SK-N-SH (cell line): Measurements from ENCODE around the gene SIGLEC12. TPM values are rescaled to one million over a fixed set of nuclear protein-coding genes. Genes with fewer than 3 reads are reported as not detected.

ENCODE experiments used
- CTCF ChIA-PET: fragments of 300-600, 350-600 bp; formaldehyde crosslinking; extraction: SDS; loops from one replicate; lab custom pipeline; 2021; lab: Yijun Ruan, JAX
- POLR2A ChIA-PET: fragments of 350-600 bp; sonication (Branson Sonifier 250); formaldehyde crosslinking; extraction: SDS; loops from one replicate; lab custom pipeline; 2020; ENCODE audit warnings: antibody characterized with exemption, inconsistent platforms; lab: Yijun Ruan, JAX
- DNase-seq: peaks from one replicate; pipeline ENCODE4 v3.0.0; 2012
- H2AFZ ChIP-seq: fragments of 200-600 bp; sonication (generic); 2 replicates; pipeline ENCODE4 v1.8.1; 2016; ENCODE audit warnings: antibody characterized with exemption, mild to moderate bottlenecking, low read depth
- H3F3A ChIP-seq: fragments of 200-600 bp; sonication (generic); replicated peaks from 2 replicates; pipeline ENCODE3; 2016; ENCODE audit warnings: antibody characterized with exemption, mild to moderate bottlenecking; ENCODE audit not compliant: insufficient read depth
- H3K27ac ChIP-seq, 2 experiments: fragments of 200-500 bp in 1 of 2; fragments of 200-600 bp in 1 of 2; sonication (Bioruptor generic) in 1 of 2; sonication (generic), shearing (Covaris generic) in 1 of 2; 2 replicates each; pipeline versions ENCODE4 v1.5.1 to v1.6.1; 2014 to 2016; ENCODE audit warnings: low read depth in 2 of 2, inconsistent platforms in 1 of 2, low read length in 1 of 2, mild to moderate bottlenecking in 1 of 2, mixed read lengths in 1 of 2
- H3K27me3 ChIP-seq: fragments of 200-600 bp; sonication (generic), shearing (Covaris generic); 2 replicates; pipeline ENCODE4 v1.6.1; 2016; ENCODE audit warnings: mixed run types; ENCODE audit not compliant: insufficient read depth
- H3K36me3 ChIP-seq, 2 experiments: fragments of 200-500 bp in 1 of 2; fragments of 200-600 bp in 1 of 2; sonication (Bioruptor generic) in 1 of 2; sonication (generic) in 1 of 2; replicated peaks in 1 of 2; 2 replicates each; pipeline versions ENCODE3 to v1.5.1; 2014 to 2016; ENCODE audit warnings: low read length in 1 of 2, mild to moderate bottlenecking in 1 of 2; ENCODE audit not compliant: insufficient read depth in 2 of 2, control insufficient read depth in 1 of 2
- H3K4me1 ChIP-seq, 2 experiments: fragments of 200-500 bp in 1 of 2; fragments of 200-600 bp in 1 of 2; sonication (Bioruptor generic) in 1 of 2; sonication (generic), shearing (Covaris generic) in 1 of 2; 2 replicates each; pipeline versions ENCODE4 v1.5.1 to v1.6.1; 2014 to 2016; ENCODE audit warnings: low read depth in 1 of 2, low read length in 1 of 2, mixed run types in 1 of 2; ENCODE audit not compliant: insufficient read depth in 2 of 2, control insufficient read depth in 1 of 2
- H3K4me2 ChIP-seq: fragments of 200-600 bp; sonication (generic), shearing (Covaris generic); 2 replicates; pipeline ENCODE4 v1.6.1; 2017; ENCODE audit warnings: mixed run types
- H3K4me3 ChIP-seq, 2 experiments: fragments of 200-500 bp in 1 of 2; fragments of 200-600 bp in 1 of 2; sonication (Bioruptor generic) in 1 of 2; sonication (generic), shearing (Covaris generic) in 1 of 2; 2 replicates each; pipeline versions ENCODE4 v1.5.1 to v1.8.1; 2014 to 2016; ENCODE audit warnings: low read depth in 2 of 2, inconsistent platforms in 1 of 2, low read length in 1 of 2, mild to moderate bottlenecking in 1 of 2, mixed read lengths in 1 of 2, moderate library complexity in 1 of 2
- H3K79me2 ChIP-seq: fragments of 200-600 bp; sonication (generic); 2 replicates; pipeline ENCODE4 v1.8.1; 2017; ENCODE audit warnings: mild to moderate bottlenecking; ENCODE audit not compliant: insufficient read depth
- H3K9ac ChIP-seq: fragments of 200-600 bp; sonication (generic); 2 replicates; pipeline ENCODE4 v1.6.1; 2017; ENCODE audit warnings: mixed run types
- H3K9me2 ChIP-seq: fragments of 200-600 bp; sonication (generic); 2 replicates; pipeline ENCODE4 v1.6.1; 2017; ENCODE audit warnings: mixed run types
- H3K9me3 ChIP-seq: fragments of 200-600 bp; sonication (generic); 2 replicates; pipeline ENCODE4 v1.6.1; 2017; ENCODE audit warnings: mixed run types, mild to moderate bottlenecking, moderate library complexity
- H4K20me1 ChIP-seq: fragments of 200-600 bp; sonication (generic); 2 replicates; pipeline ENCODE4 v1.6.1; 2017; ENCODE audit warnings: mild to moderate bottlenecking, mixed run types; ENCODE audit not compliant: insufficient read depth
- CHD2 ChIP-seq: fragments of 150-350 bp; IDR thresholded peaks from 2 replicates; pipeline ENCODE4 v1.6.1; 2018; ENCODE audit warnings: low read length; ENCODE audit not compliant: partially characterized antibody
- EZH2phosphoT487 ChIP-seq: fragments of 200-600 bp; sonication (generic); IDR thresholded peaks from 2 replicates; pipeline ENCODE4 v1.6.1; 2017; ENCODE audit warnings: low read depth, mixed run types, mild to moderate bottlenecking, antibody characterized with exemption, moderate library complexity, borderline replicate concordance
- FOSL2 ChIP-seq: IDR thresholded peaks from 2 replicates; pipeline ENCODE4 v1.4.0; 2012; ENCODE audit warnings: low read depth, mild to moderate bottlenecking, moderate library complexity, borderline replicate concordance
- FOXM1 ChIP-seq: IDR thresholded peaks from 2 replicates; pipeline ENCODE4 v1.4.0; 2012; ENCODE audit warnings: low read depth, mild to moderate bottlenecking
- GABPA ChIP-seq: IDR thresholded peaks from 2 replicates; pipeline ENCODE4 v1.4.0; 2012; ENCODE audit warnings: low read depth, mild to moderate bottlenecking
- NFIC ChIP-seq: IDR thresholded peaks from 2 replicates; pipeline ENCODE4 v1.4.0; 2012; ENCODE audit warnings: borderline replicate concordance
- POLR2AphosphoS5 ChIP-seq: IDR thresholded peaks from 2 replicates; pipeline ENCODE4 v1.6.1; 2012; ENCODE audit warnings: low read depth, low read length
- RAD21 ChIP-seq: IDR thresholded peaks from 2 replicates; pipeline ENCODE4 v1.6.1; 2012; ENCODE audit warnings: mild to moderate bottlenecking, low read length
- RCOR1 ChIP-seq: fragments of 150-350 bp; IDR thresholded peaks from 2 replicates; pipeline ENCODE4 v1.6.1; 2017; ENCODE audit warnings: antibody characterized with exemption, low read length
- RFX5 ChIP-seq: IDR thresholded peaks from 2 replicates; pipeline ENCODE4 v1.6.1; 2012; ENCODE audit warnings: mild to moderate bottlenecking, improper control_type of control experiment, low read length
- RXRA ChIP-seq: IDR thresholded peaks from 2 replicates; pipeline ENCODE4 v1.4.0; 2012; ENCODE audit warnings: low read depth, mild to moderate bottlenecking, borderline replicate concordance
- SIN3A ChIP-seq: IDR thresholded peaks from 2 replicates; pipeline ENCODE4 v1.6.1; 2012; ENCODE audit warnings: low read depth, mild to moderate bottlenecking, low read length, moderate library complexity, borderline replicate concordance
- SMC3 ChIP-seq: IDR thresholded peaks from 2 replicates; pipeline ENCODE4 v1.6.1; 2012; ENCODE audit warnings: low read depth, low read length, improper control_type of control experiment
- TCF12 ChIP-seq: IDR thresholded peaks from 2 replicates; pipeline ENCODE4 v1.4.0; 2012
- WGBS: methylation state at CpG from one replicate; pipeline ENCODE4 v1.1.6; 2017; ENCODE audit warnings: low lambda C conversion rate; 5-methylcytosine and 5-hydroxymethylcytosine counted together
- polyA plus RNA-seq, 3 experiments: library from polyadenylated mRNA; depleted of rRNA; stranded (reverse); fragments of >200 nt; gene quantifications; 2 replicates each; pipeline ENCODE4 v1.2.3, GENCODE V29; 2012
- TF ChIP-seq, protein P1 (sequence below): IDR thresholded peaks from 2 replicates; pipeline ENCODE4; 2012
- TF ChIP-seq, protein P2 (sequence below): IDR thresholded peaks from 2 replicates; pipeline ENCODE4 v1.4.0; 2012; ENCODE audit warnings: low read depth, borderline replicate concordance
- TF ChIP-seq, protein P3 (sequence below): IDR thresholded peaks from 2 replicates; pipeline ENCODE4 v1.4.0; 2012; ENCODE audit warnings: low read depth, borderline replicate concordance
- TF ChIP-seq, protein P4 (sequence below): fragments of 200-600 bp; sonication (generic); IDR thresholded peaks from 2 replicates; pipeline ENCODE4 v1.6.1; 2017; ENCODE audit warnings: antibody characterized with exemption, mild to moderate bottlenecking, moderate library complexity

The SIGLEC12 gene
- polyA plus RNA-seq, 1 of the 3 experiments (the other 2 are of a cell fraction) = not detected

DNA sequence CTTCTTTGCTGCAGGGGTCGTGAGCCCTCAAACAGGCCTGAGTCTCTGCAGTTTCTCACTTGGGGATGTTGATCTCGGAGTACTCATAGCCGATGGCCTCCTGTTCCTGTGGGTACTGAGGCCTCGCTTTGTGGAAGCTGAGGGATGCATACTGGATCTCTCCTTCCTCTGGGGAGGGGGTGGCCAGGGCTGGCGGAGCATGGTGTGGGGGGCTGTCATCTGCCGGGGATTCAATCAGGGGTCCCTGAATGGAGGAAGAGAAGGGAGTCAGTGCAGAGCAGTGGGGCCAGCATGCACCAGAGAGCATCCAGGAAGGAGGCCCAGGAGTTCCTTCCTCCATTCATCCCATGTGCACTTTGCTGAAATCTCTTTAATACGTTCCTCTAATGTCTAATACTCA is 10.0 kb downstream of the SIGLEC12 start:
- H3K36me3 ChIP-seq = no peaks in the 10 kb centered on the region
- H3K9ac ChIP-seq = no peak overlapping the region
- H4K20me1 ChIP-seq = no peaks in the 10 kb centered on the region
- H3F3A ChIP-seq = no peaks in the 10 kb centered on the region
- no peaks in the 10 kb centered on the region for H3K9me2 ChIP-seq
- H3K79me2 ChIP-seq = no peaks in the 10 kb centered on the region
- no peak overlapping the region for H2AFZ ChIP-seq
- no peaks in the 10 kb centered on the region for H3K4me1 ChIP-seq
- no peak overlapping the region for H3K4me3 ChIP-seq
- CTCF ChIA-PET = interaction anchor here (1.2 kb wide), 1 partner anchor 25 kb away, joined by 3 read pairs; no protein-coding TSS in a partner anchor
- peaks cover 6% of the 10 kb centered on the region; the same call in 1 of the 2 replicates for H3K27me3 ChIP-seq
- no peak for DNase-seq
- H3K9me3 ChIP-seq = no peaks in the 10 kb centered on the region
- 7% methylated on average over 3 of the region's 7 CpGs for WGBS
- no peak overlapping the region for H3K27ac ChIP-seq
- no peak for TF ChIP-seq FOXM1
- TF ChIP-seq POLR2AphosphoS5 = no peak
- TF ChIP-seq, protein P1, sequence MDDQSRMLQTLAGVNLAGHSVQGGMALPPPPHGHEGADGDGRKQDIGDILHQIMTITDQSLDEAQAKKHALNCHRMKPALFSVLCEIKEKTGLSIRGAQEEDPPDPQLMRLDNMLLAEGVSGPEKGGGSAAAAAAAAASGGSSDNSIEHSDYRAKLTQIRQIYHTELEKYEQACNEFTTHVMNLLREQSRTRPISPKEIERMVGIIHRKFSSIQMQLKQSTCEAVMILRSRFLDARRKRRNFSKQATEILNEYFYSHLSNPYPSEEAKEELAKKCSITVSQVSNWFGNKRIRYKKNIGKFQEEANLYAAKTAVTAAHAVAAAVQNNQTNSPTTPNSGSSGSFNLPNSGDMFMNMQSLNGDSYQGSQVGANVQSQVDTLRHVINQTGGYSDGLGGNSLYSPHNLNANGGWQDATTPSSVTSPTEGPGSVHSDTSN = no peak
- TF ChIP-seq NFIC = no peak
- TF ChIP-seq RAD21 = no peak
- TF ChIP-seq, protein P2, sequence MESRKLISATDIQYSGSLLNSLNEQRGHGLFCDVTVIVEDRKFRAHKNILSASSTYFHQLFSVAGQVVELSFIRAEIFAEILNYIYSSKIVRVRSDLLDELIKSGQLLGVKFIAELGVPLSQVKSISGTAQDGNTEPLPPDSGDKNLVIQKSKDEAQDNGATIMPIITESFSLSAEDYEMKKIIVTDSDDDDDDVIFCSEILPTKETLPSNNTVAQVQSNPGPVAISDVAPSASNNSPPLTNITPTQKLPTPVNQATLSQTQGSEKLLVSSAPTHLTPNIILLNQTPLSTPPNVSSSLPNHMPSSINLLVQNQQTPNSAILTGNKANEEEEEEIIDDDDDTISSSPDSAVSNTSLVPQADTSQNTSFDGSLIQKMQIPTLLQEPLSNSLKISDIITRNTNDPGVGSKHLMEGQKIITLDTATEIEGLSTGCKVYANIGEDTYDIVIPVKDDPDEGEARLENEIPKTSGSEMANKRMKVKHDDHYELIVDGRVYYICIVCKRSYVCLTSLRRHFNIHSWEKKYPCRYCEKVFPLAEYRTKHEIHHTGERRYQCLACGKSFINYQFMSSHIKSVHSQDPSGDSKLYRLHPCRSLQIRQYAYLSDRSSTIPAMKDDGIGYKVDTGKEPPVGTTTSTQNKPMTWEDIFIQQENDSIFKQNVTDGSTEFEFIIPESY = no peak
- TF ChIP-seq RFX5 = no peak
- TF ChIP-seq GABPA = no peak
- TF ChIP-seq, protein P3, sequence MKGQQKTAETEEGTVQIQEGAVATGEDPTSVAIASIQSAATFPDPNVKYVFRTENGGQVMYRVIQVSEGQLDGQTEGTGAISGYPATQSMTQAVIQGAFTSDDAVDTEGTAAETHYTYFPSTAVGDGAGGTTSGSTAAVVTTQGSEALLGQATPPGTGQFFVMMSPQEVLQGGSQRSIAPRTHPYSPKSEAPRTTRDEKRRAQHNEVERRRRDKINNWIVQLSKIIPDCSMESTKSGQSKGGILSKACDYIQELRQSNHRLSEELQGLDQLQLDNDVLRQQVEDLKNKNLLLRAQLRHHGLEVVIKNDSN = no peak
- no peak for TF ChIP-seq CHD2
- TF ChIP-seq EZH2phosphoT487 = no peak
- TF ChIP-seq SIN3A = no peak
- no peak for TF ChIP-seq RCOR1
- TF ChIP-seq FOSL2 = no peak
- no peak for TF ChIP-seq RXRA
- no peak for TF ChIP-seq TCF12
- TF ChIP-seq, protein P4, sequence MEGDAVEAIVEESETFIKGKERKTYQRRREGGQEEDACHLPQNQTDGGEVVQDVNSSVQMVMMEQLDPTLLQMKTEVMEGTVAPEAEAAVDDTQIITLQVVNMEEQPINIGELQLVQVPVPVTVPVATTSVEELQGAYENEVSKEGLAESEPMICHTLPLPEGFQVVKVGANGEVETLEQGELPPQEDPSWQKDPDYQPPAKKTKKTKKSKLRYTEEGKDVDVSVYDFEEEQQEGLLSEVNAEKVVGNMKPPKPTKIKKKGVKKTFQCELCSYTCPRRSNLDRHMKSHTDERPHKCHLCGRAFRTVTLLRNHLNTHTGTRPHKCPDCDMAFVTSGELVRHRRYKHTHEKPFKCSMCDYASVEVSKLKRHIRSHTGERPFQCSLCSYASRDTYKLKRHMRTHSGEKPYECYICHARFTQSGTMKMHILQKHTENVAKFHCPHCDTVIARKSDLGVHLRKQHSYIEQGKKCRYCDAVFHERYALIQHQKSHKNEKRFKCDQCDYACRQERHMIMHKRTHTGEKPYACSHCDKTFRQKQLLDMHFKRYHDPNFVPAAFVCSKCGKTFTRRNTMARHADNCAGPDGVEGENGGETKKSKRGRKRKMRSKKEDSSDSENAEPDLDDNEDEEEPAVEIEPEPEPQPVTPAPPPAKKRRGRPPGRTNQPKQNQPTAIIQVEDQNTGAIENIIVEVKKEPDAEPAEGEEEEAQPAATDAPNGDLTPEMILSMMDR = no peak
- TF ChIP-seq SMC3 = no peak
- TF ChIP-seq, all 33 proteins: peak for 0
- POLR2A ChIA-PET = no interaction called here
- no peak overlapping the region for H3K4me2 ChIP-seq
